CD4-positive, alpha-beta T cell (primary cell): ENCODE results near the gene MYOF. TPM values are rescaled to one million over a fixed set of nuclear protein-coding genes. Genes with fewer than 3 reads are reported as not detected.

ENCODE experiments used
- ATAC-seq: fragments of 200-7000 bp; cut with Tn5 transposase; one replicate; pipeline ENCODE4 v1.10.0; 2022; ENCODE audit warnings: mild to moderate bottlenecking; ENCODE audit not compliant: poor library complexity
- CTCF ChIA-PET: fragments of 350-600 bp; sonication (Branson Sonifier 250); formaldehyde crosslinking; loops from one replicate; lab custom pipeline; 2021; ENCODE audit warnings: antibody characterized with exemption, inconsistent platforms; lab: Charles Lee
- POLR2A ChIA-PET: fragments of 350-600 bp; sonication (Branson Sonifier 250); formaldehyde crosslinking; loops from one replicate; lab custom pipeline; 2021; ENCODE audit warnings: antibody characterized with exemption, inconsistent platforms; lab: Charles Lee
- DNase-seq, 14 experiments: peaks; one replicate each; pipeline ENCODE4 v3.0.0-alpha.2; 2013 to 2020; ENCODE audit warnings: mixed read lengths in 2 of 14
- H3K27ac ChIP-seq, 2 donors: one replicate each; pipeline versions ENCODE4 v1.5.1 to v1.7.0; 2013; ENCODE audit warnings: low read length in 2 of 2, low read depth in 1 of 2, mild to moderate bottlenecking in 1 of 2
- H3K27me3 ChIP-seq, 2 experiments: 1 replicate in 1 of 2; 2 replicates in 1 of 2; pipeline versions ENCODE4 v1.6.1 to v1.7.0; 2013; ENCODE audit warnings: low read length in 2 of 2, control low read depth in 1 of 2, mild to moderate bottlenecking in 1 of 2, moderate library complexity in 1 of 2; ENCODE audit not compliant: insufficient read depth in 2 of 2, control insufficient read depth in 1 of 2
- H3K36me3 ChIP-seq: one replicate; pipeline ENCODE4 v1.6.1; 2013; ENCODE audit warnings: low read length, control low read depth; ENCODE audit not compliant: insufficient read depth
- H3K4me1 ChIP-seq: one replicate; pipeline ENCODE4 v1.6.1; 2013; ENCODE audit warnings: low read length, control low read depth; ENCODE audit not compliant: insufficient read depth
- H3K4me3 ChIP-seq: one replicate; pipeline ENCODE4 v1.5.1; 2013; ENCODE audit warnings: mild to moderate bottlenecking, low read length, moderate library complexity
- H3K9me3 ChIP-seq, 2 experiments: 1 replicate in 1 of 2; 2 replicates in 1 of 2; pipeline versions ENCODE4 v1.6.1 to v1.7.0; 2013; ENCODE audit warnings: low read length in 2 of 2, mild to moderate bottlenecking in 2 of 2, control low read depth in 1 of 2, moderate library complexity in 1 of 2; ENCODE audit not compliant: control insufficient read depth in 1 of 2, insufficient read depth in 1 of 2
- H3K27ac Mint-ChIP-seq: one replicate; pipeline ENCODE4 v1.8.0; 2020; ENCODE audit warnings: mixed read lengths
- H3K27me3 Mint-ChIP-seq: one replicate; pipeline ENCODE4 v1.8.0; 2021; ENCODE audit warnings: mixed read lengths
- H3K36me3 Mint-ChIP-seq: one replicate; pipeline ENCODE4 v1.8.0; 2021; ENCODE audit warnings: low read depth, mixed read lengths
- H3K4me1 Mint-ChIP-seq: one replicate; pipeline ENCODE4 v1.8.0; 2021; ENCODE audit warnings: low read depth, mixed read lengths
- H3K4me3 Mint-ChIP-seq: one replicate; pipeline ENCODE4 v1.8.0; 2020; ENCODE audit warnings: mild to moderate bottlenecking, mixed read lengths
- H3K9me3 Mint-ChIP-seq: one replicate; pipeline ENCODE4 v1.8.0; 2020; ENCODE audit warnings: mixed read lengths
- CTCF ChIP-seq: fragments of 200-600 bp; IDR thresholded peaks from one replicate; pipeline ENCODE4 v1.8.0; 2022; ENCODE audit warnings: antibody characterized with exemption, mild to moderate bottlenecking
- intact Hi-C, 2 experiments: fragments of 100-400 bp; cut with DNase I in 1 of 2; cut with micrococcal nuclease in 1 of 2; formaldehyde crosslinking; loops; one replicate each; pipeline versions ENCODE4 v1.15.1 to v1.9.0; 2023 to 2025; cut with DNase I, micrococcal nuclease
- total RNA-seq, 174 experiments: library from RNA in 2 of 174; stranded (reverse) in 2 of 174; gene quantifications; one replicate each; pipeline ENCODE4 v1.2.3 and lab custom pipeline; 2021 to 2026

MYOF gene
- total RNA-seq, 2 experiments from 2014 or later = 0.14 to 0.27 TPM

GRCh38 chr10:93346694-93347093 lies 135.4 kb downstream of the MYOF start:
- intact Hi-C loops = no loop called here
- Histone ChIP-seq H3K4me1 (no peaks in the 10 kb centered on the region), H3K36me3 (no peaks in the 10 kb centered on the region), H3K27ac (no peak overlapping the region), H3K4me3 (no peak overlapping the region), H3K27me3 (peaks cover 0 to 3% of the 10 kb centered on the region in 2 experiments), H3K9me3 (no peaks in the 10 kb centered on the region)
- Mint-ChIP-seq H3K9me3 (no peaks in the 10 kb centered on the region), H3K4me1 (no peaks in the 10 kb centered on the region), H3K36me3 (no peaks in the 10 kb centered on the region), H3K27ac (no peak overlapping the region), H3K4me3 (no peak overlapping the region), H3K27me3 (peaks cover 5% of the 10 kb centered on the region)
- POLR2A ChIA-PET = no interaction called here
- no peak for TF ChIP-seq CTCF
- ATAC-seq = no peak
- DNase-seq = no peak
- CTCF ChIA-PET = interaction anchor here (0.7 kb wide), 1 partner anchor 277 kb away, joined by 3 read pairs; no protein-coding TSS in a partner anchor

GRCh38 chr10:93346108-93346507 lies 136.0 kb downstream of the MYOF start:
- no peaks in the 10 kb centered on the region for H3K36me3 Mint-ChIP-seq
- DNase-seq = no peak
- ATAC-seq = no peak
- no peak for TF ChIP-seq CTCF
- no peaks in the 10 kb centered on the region for H3K9me3 Mint-ChIP-seq
- no peaks in the 10 kb centered on the region for H3K4me1 Mint-ChIP-seq
- H3K27ac ChIP-seq = no peak overlapping the region
- CTCF ChIA-PET = interaction anchor here (0.7 kb wide), 1 partner anchor 276 kb away, joined by 3 read pairs; no protein-coding TSS in a partner anchor
- H3K4me1 ChIP-seq = no peaks in the 10 kb centered on the region
- intact Hi-C loops = no loop called here
- peaks cover 5% of the 10 kb centered on the region for H3K27me3 Mint-ChIP-seq
- no peak overlapping the region for H3K27ac Mint-ChIP-seq
- no peaks in the 10 kb centered on the region for H3K36me3 ChIP-seq
- H3K9me3 ChIP-seq = no peaks in the 10 kb centered on the region
- peaks cover 0 to 3% of the 10 kb centered on the region in 2 experiments for H3K27me3 ChIP-seq
- no peak overlapping the region for H3K4me3 Mint-ChIP-seq
- no peak overlapping the region for H3K4me3 ChIP-seq
- POLR2A ChIA-PET = no interaction called here

- H3K27ac ChIP-seq = no peak overlapping the region
- Mint-ChIP-seq H3K27me3 (peaks cover 5% of the 10 kb centered on the region), H3K4me1 (no peaks in the 10 kb centered on the region), H3K36me3 (no peaks in the 10 kb centered on the region), H3K4me3 (no peak overlapping the region), H3K27ac (no peak overlapping the region), H3K9me3 (no peaks in the 10 kb centered on the region)
- DNase-seq (no peak), ATAC-seq (no peak)
- no peaks in the 10 kb centered on the region for H3K36me3 ChIP-seq
- no peaks in the 10 kb centered on the region for H3K4me1 ChIP-seq
- no peaks in the 10 kb centered on the region for H3K9me3 ChIP-seq
- ChIA-PET CTCF (no interaction called here), POLR2A (no interaction called here)
- no peak overlapping the region for H3K4me3 ChIP-seq
- intact Hi-C loops = no loop called here
- peaks cover 0 to 3% of the 10 kb centered on the region in 2 experiments for H3K27me3 ChIP-seq
- TF ChIP-seq CTCF = no peak
Observed at GRCh38 chr10:93344691-93345090, 137.4 kb downstream of the MYOF start.
